Subcutaneous abdominal adipose tissue (tissue), 5 donors: ENCODE measurements around the gene KCNJ5.

Experiments
- H3K27ac ChIP-seq: one replicate; pipeline ENCODE4 v1.7.0; 2013; ENCODE audit warnings: low read depth, mild to moderate bottlenecking, inconsistent platforms, low read length, moderate library complexity
- H3K27me3 ChIP-seq, 5 donors: one replicate each; pipeline ENCODE4 v1.7.0; 2013; ENCODE audit warnings: low read length in 5 of 5, inconsistent platforms in 1 of 5; ENCODE audit not compliant: control insufficient read depth in 5 of 5, insufficient read depth in 4 of 5
- H3K36me3 ChIP-seq, 5 donors: one replicate each; pipeline ENCODE4 v1.7.0; 2013; ENCODE audit warnings: low read length in 5 of 5; ENCODE audit not compliant: control insufficient read depth in 5 of 5, insufficient read depth in 5 of 5
- H3K4me1 ChIP-seq, 5 donors: one replicate each; pipeline ENCODE4 v1.7.0; 2013; ENCODE audit warnings: low read length in 5 of 5, mild to moderate bottlenecking in 3 of 5, moderate library complexity in 1 of 5; ENCODE audit not compliant: control insufficient read depth in 5 of 5, insufficient read depth in 5 of 5
- H3K4me3 ChIP-seq, 5 donors: one replicate each; pipeline ENCODE4 v1.7.0; 2013; ENCODE audit warnings: low read length in 5 of 5, low read depth in 1 of 5
- H3K9ac ChIP-seq, 5 donors: one replicate each; pipeline ENCODE4 v1.7.0; 2013; ENCODE audit warnings: low read length in 5 of 5, mild to moderate bottlenecking in 4 of 5, moderate library complexity in 3 of 5
- H3K9me3 ChIP-seq, 5 donors: one replicate each; pipeline ENCODE4 v1.7.0; 2013; ENCODE audit warnings: low read length in 5 of 5; ENCODE audit not compliant: control insufficient read depth in 5 of 5
- donor health status: healthy.
- donor health status: healthy.
- donor health status: healthy.
- donor health status: healthy.
- donor health status: healthy.

Gene KCNJ5

DNA sequence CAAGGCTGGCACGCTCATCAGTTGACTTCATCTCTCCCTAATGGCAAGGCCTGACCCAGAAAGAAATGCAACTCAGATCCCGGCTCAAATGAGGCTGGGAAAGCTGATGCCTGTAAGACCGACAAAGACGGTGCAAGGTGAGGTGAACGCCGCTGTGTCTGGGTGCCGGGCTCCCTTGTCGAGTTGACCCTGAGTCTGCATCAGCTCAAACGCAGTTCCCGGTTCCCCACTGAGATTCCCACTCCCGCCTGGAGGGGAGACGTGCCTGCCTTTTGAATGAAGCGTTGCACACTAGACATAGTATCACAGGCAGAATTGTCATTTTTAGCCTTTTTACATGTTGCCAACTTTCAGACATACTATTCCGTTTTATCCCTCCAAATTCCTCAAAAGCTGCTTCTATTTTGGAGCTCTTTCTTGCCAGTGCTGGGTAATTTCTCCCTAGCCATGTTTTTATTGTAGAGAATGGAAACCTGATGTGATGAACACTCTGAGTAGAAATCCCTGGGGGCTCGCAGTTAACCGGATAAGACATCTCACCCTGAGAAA lies 52.3 kb downstream of the KCNJ5 start:
- Histone ChIP-seq H3K27me3 (peaks cover 3 to 30% (median 21%) of the 10 kb centered on the region in 5 donors), H3K27ac (no peak overlapping the region), H3K9ac (no peak overlapping the region), H3K9me3 (no peaks in the 10 kb centered on the region), H3K4me1 (peaks cover 0 to 11% (median 0%) of the 10 kb centered on the region in 5 donors), H3K4me3 (no peak overlapping the region), H3K36me3 (no peaks in the 10 kb centered on the region)

DNA sequence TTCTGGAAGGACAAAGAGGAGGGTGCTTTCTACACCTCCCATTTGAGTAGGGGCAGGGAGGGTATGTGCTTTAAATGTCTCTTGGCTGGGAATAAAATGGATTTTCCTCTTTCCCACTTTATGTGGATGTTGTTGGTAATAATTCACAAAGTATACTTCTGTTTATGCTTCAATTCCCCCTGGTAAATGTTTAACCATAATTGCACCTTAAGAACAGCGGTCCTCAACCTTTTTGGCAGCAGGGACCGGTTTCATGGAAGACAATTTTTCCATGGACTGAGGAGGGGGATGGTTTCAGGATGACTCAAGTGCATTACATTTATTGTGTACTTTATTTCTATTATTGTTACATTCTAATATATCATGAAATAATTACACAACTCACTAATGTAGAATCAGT lies 55.5 kb downstream of the KCNJ5 start:
- Histone ChIP-seq H3K9me3 (no peaks in the 10 kb centered on the region), H3K4me3 (no peak overlapping the region)

DNA sequence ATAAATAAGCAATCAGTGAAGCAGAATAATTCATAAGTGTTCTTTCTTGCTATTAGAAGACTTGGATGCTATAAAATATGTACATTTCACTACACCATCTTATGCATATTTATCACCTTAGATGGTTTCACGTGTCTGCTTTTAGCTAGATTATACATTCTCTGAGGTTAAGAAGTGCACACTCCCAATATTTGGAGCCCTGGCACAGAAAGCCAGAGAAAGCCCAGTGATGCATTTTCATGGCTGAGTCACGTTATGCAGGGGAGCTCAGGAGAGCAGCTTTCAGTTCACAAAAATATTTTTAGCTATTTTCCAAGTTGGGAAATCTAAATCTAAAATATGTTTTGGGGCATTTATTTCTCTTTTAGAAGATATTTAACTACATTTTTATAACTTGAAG lies 56.6 kb downstream of the KCNJ5 start:
- Histone ChIP-seq H3K4me1 (peaks cover 0 to 14% (median 4%) of the 10 kb centered on the region in 5 donors), H3K27me3 (peaks cover 0 to 9% (median 3%) of the 10 kb centered on the region in 5 donors), H3K9ac (no peak overlapping the region), H3K9me3 (no peaks in the 10 kb centered on the region), H3K36me3 (no peaks in the 10 kb centered on the region), H3K27ac (no peak overlapping the region), H3K4me3 (no peak overlapping the region)

More for the DNA sequence above, 55.5 kb downstream of the KCNJ5 start:
- peaks cover 0 to 20% (median 9%) of the 10 kb centered on the region in 5 donors for H3K27me3 ChIP-seq
- no peaks in the 10 kb centered on the region for H3K36me3 ChIP-seq
- no peak overlapping the region for H3K27ac ChIP-seq
- peaks cover 0 to 15% (median 4%) of the 10 kb centered on the region in 5 donors for H3K4me1 ChIP-seq
- H3K9ac ChIP-seq, result no peak overlapping the region

DNA sequence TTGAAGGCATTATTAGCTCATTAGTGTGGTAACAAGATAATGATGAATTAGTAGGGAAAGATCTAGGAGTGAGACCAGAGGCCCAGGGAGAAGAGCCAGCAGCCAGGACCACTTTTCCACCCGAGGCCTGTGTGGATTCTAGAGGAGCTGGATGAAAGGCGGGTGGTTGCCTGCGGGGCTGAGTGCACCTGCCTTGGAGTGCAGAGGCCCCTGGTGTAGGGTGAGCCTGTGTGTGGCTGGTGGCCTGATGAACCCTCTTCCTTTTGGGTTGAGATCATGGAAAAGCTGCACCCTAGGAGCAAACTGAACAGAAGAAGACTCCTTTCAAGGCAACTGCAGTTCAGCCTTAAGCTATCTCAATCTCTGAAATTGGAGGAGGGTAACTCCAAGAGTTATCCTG lies 57.4 kb downstream of the KCNJ5 start:
- Histone ChIP-seq H3K27me3 (peaks cover 0 to 6% (median 0%) of the 10 kb centered on the region in 5 donors), H3K4me3 (no peak overlapping the region), H3K36me3 (no peaks in the 10 kb centered on the region), H3K27ac (no peak overlapping the region), H3K9ac (no peak overlapping the region), H3K9me3 (no peaks in the 10 kb centered on the region), H3K4me1 (peaks cover 0 to 6% (median 4%) of the 10 kb centered on the region in 5 donors)

DNA sequence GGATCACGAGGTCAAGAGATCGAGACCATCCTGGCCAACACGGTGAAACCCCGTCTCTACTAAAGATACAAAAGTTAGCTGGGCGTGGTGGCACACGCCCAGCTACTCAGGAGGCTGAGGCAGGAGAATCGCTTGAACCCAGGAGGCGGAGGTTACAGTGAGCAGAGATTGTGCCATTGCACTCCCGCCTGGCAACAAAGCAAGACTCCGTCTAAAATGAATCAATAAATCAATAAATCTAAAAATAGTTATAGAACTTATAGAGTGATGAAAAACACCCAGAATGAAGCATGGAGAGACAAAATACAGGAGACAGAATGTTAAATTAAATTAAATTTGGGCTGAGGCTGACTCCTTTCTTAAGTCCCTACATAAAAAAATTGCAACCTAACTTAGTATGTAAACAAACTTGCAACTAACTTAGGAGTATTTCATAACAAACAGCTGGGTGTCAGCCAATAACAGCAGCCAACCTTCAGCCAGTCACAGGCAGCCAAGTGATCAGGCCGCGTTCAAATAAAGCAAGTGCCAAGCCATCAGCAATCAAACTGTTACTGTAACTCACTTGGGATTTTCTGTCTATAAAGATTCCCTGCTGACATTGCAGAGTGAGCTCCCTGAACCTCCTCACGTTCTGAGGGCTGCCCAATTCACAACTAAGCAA lies 58.8 kb downstream of the KCNJ5 start:
- H3K4me1 ChIP-seq, result peaks cover 0 to 6% (median 4%) of the 10 kb centered on the region in 5 donors
- no peak overlapping the region for H3K4me3 ChIP-seq
- H3K9ac ChIP-seq, result no peak overlapping the region
- no peaks in the 10 kb centered on the region for H3K27me3 ChIP-seq
- H3K27ac ChIP-seq, result no peak overlapping the region
- no peaks in the 10 kb centered on the region for H3K9me3 ChIP-seq
- no peaks in the 10 kb centered on the region for H3K36me3 ChIP-seq

DNA sequence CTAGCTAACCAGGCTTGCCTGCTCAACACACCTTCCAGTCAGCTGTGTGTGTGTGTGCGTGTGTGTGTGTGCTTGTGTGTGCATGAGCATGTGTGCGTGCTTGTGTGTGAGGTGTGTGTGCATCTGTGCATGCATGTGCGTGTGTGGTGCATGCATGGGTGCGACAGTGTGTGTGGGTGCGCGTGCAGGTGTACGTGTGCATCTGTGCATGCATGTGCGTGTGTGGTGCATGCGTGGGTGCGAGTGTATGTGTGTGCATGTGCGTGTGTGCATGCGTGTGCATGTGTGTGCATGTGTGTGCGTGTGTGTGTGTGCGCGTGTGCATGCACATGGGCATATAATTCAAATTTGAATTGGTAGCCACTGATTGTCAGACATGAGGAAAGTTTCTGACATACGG lies 62.0 kb downstream of the KCNJ5 start:
- Histone ChIP-seq H3K4me1 (peaks cover 0 to 11% (median 6%) of the 10 kb centered on the region in 5 donors), H3K9me3 (no peaks in the 10 kb centered on the region), H3K27ac (no peak overlapping the region), H3K27me3 (peaks cover 0 to 10% (median 0%) of the 10 kb centered on the region in 5 donors), H3K36me3 (no peaks in the 10 kb centered on the region), H3K4me3 (no peak overlapping the region), H3K9ac (no peak overlapping the region)

DNA sequence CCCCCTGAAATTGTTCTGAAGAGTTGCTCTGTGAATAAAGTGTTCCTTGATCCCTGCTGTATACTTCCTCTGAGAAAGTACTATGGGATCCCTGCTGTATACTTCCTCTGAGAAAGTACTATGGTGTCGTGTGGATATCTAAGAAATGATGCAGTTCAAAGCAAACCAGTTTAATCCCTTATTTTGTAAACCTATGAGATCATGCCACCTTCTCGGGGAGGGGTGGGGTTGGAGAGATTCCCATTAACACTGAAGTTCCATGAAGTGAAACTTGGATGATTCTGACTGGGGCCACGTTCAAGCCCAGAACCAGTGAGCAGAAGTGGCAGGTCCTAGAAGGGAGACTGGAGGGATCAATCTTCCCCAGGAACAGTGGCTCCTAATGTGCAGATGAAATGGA lies 64.5 kb downstream of the KCNJ5 start:
- Histone ChIP-seq H3K4me3 (no peak overlapping the region), H3K9ac (no peak overlapping the region), H3K9me3 (no peaks in the 10 kb centered on the region), H3K4me1 (peaks cover 0 to 6% (median 5%) of the 10 kb centered on the region in 5 donors), H3K27ac (no peak overlapping the region), H3K36me3 (no peaks in the 10 kb centered on the region), H3K27me3 (peaks cover 0 to 10% (median 0%) of the 10 kb centered on the region in 5 donors)

DNA sequence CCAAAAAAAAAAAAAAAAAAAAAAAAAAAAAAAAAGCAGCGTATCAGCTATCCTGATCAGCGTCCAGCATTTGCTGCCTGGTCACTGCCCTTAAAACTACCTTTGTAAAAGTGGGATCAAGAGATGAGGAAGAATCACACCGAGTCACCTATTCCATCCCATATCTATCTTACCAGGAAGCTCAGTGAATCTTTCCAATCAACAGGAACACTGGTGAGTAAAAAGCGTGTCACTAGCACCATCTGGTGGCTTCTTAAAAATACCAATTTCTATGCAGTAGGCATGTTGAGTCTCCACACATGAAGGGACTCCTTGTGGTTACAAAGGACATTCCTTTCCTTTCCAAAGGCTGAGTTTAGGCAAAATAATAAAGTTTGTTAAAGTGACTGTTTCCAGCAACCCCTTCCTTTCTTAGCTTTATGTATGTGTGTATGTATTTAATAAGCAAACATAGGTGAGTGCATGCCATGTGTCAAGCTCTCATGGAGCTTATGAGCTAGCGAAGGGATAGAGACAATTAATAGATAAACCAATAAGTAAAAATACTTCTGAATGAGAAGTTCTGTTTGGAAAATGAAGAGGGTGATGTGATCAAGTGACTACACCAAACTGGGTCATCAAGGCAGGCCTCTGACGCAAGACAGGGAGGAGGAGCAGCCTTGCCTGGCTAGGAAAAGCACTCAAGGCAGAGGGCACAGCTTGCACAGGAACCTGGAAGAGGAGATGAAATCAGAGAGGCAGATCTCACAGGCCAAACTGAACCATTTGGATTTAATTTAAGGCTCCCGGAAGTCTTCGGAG lies 65.4 kb downstream of the KCNJ5 start:
- H3K36me3 ChIP-seq, result no peaks in the 10 kb centered on the region
- no peak overlapping the region for H3K9ac ChIP-seq
- H3K4me1 ChIP-seq, result peaks cover 0 to 6% (median 5%) of the 10 kb centered on the region in 5 donors
- H3K27ac ChIP-seq, result no peak overlapping the region
- H3K4me3 ChIP-seq, result no peak overlapping the region
- no peaks in the 10 kb centered on the region for H3K9me3 ChIP-seq
- peaks cover 0 to 10% (median 0%) of the 10 kb centered on the region in 5 donors for H3K27me3 ChIP-seq

DNA sequence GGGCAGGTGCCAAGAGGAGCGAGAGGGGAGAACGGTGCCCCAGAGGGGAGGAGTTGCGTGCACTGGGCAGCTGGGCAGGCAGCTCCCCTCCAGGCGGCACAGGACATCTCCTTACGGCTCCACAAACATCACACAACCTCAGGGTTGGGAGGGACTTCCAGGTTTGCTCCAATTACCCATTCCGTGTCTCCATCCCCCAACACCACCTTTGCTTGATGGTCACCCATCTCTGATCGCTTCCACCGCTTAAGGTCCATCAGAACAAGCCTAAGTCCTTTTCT lies 66.0 kb downstream of the KCNJ5 start:
- Histone ChIP-seq H3K27me3 (peaks cover 0 to 10% (median 0%) of the 10 kb centered on the region in 5 donors), H3K36me3 (no peaks in the 10 kb centered on the region), H3K9me3 (no peaks in the 10 kb centered on the region), H3K4me3 (no peak overlapping the region), H3K4me1 (peaks cover 0 to 6% (median 5%) of the 10 kb centered on the region in 5 donors), H3K9ac (no peak overlapping the region), H3K27ac (no peak overlapping the region)

DNA sequence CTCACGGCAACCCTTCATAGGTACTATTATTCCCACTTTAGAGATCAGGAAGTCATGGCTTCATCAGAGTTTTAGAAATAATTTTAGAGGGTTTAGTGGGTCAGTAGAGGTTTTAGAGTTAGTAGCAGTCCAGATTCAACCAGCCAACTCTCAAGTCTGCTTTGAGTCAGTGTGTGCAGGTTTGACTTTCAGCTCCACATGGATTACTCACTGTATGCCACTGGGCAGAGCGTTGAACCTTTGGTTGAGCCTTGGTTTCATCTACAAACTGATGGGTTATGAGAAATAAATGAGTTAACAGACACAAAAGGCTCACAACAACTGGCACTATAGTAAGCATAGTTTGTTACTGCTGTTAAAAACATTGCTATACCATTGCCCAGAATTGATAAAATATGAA lies 70.5 kb downstream of the KCNJ5 start:
- Histone ChIP-seq H3K27me3 (peaks cover 0 to 10% (median 0%) of the 10 kb centered on the region in 5 donors), H3K9ac (no peak overlapping the region), H3K36me3 (peaks cover 0 to 3% (median 0%) of the 10 kb centered on the region in 5 donors), H3K4me1 (peaks cover 0 to 8% (median 5%) of the 10 kb centered on the region in 5 donors), H3K9me3 (no peaks in the 10 kb centered on the region), H3K4me3 (no peak overlapping the region), H3K27ac (no peak overlapping the region)
